COLO668 (cell line): ENCODE results near the gene MARCO.

Experiments used
- DNase-seq: peaks from one replicate; lab custom pipeline; 2025; ENCODE audit not compliant: unreplicated experiment; lab: John Stamatoyannopoulos, UW

MARCO gene

GRCh38 chr2:118942031-118942430, at the start of gene MARCO:
MARCO (plus strand) TSS chr2:118942194; CDS start chr2:118942301, 107 bp downstream.
- DNase-seq = no peak

GRCh38 chr2:118893100-118893499, 48.9 kb upstream of the MARCO start:
- DNase-seq = no peak

- no peak for DNase-seq
These were observed 39.5 kb upstream of the MARCO start for GRCh38 chr2:118902266-118903028.

- no peak for DNase-seq
These were observed 39.0 kb upstream of the MARCO start for GRCh38 chr2:118903029-118903351.

- DNase-seq = no peak
These were observed 38.2 kb upstream of the MARCO start for GRCh38 chr2:118903551-118904479.

- DNase-seq = no peak
These were observed 36.8 kb upstream of the MARCO start for GRCh38 chr2:118905206-118905605.

- no peak for DNase-seq
These were observed 35.8 kb upstream of the MARCO start for GRCh38 chr2:118906186-118906585.

- no peak for DNase-seq
These were observed 34.2 kb upstream of the MARCO start for GRCh38 chr2:118907759-118908158.

- DNase-seq = no peak
These were observed 32.8 kb upstream of the MARCO start for GRCh38 chr2:118909191-118909590.

GRCh38 chr2:118911166-118911856, 30.7 kb upstream of the MARCO start:
- no peak for DNase-seq

- DNase-seq = no peak
These were observed 30.1 kb upstream of the MARCO start for GRCh38 chr2:118911936-118912335.

GRCh38 chr2:118913131-118913802, 28.7 kb upstream of the MARCO start:
- no peak for DNase-seq

GRCh38 chr2:118913803-118914645, 28.0 kb upstream of the MARCO start:
- DNase-seq = no peak

GRCh38 chr2:118914721-118915453, 27.1 kb upstream of the MARCO start:
- no peak for DNase-seq

- no peak for DNase-seq
These were observed 24.0 kb upstream of the MARCO start for GRCh38 chr2:118918017-118918416.

GRCh38 chr2:118921646-118922045, 20.3 kb upstream of the MARCO start:
- DNase-seq = no peak

GRCh38 chr2:118922254-118922653, 19.7 kb upstream of the MARCO start:
- DNase-seq = no peak

GRCh38 chr2:118923371-118923770, 18.6 kb upstream of the MARCO start:
- DNase-seq = no peak

- no peak for DNase-seq
These were observed 16.5 kb upstream of the MARCO start for GRCh38 chr2:118925476-118925875.
